ENCODE data around the gene EID2B. TPM values are rescaled to one million over a fixed set of nuclear protein-coding genes. Genes with fewer than 3 reads are reported as not detected.

The EID2B gene
- total RNA-seq, 6 donors from 2014 or later: 1.2 to 6.3 (median 2.4) TPM

DNA sequence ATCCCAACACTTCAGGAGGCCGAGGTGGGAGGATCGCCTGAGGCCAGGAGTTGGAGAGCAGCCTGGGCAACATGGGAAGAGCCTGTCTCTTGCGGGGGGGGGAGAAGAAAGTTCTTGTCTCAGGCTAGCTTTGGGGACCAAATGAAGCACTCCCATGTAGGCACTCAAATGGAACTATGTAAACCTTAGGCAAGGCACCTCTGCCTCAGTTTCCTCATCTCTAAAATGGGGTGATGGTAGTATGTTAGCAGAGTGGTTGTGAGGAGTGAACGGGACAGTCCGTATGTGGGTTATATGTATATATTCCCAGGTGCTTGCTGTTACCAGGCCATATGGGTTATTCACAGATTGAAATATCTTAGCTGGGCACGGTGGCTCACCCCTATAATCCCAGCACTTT lies 40.4 kb downstream of the EID2B start:
- Histone ChIP-seq H3K4me3 (no peak overlapping the region), H3K4me1 (no peaks in the 10 kb centered on the region), H3K36me3 (peaks cover 11 to 49% (median 36%) of the 10 kb centered on the region in 4 donors), H3K27ac (no peak overlapping the region), H3K9me3 (no peaks in the 10 kb centered on the region), H3K27me3 (peaks cover 0 to 6% (median 1%) of the 10 kb centered on the region in 4 donors)
- TF ChIP-seq POLR2AphosphoS5 (IDR thresholded peaks at IDR 0.05) (no peak), POLR2A (IDR thresholded peaks at IDR 0.05) (no peak), EP300 (IDR thresholded peaks at IDR 0.05) (no peak)
- TF ChIP-seq, protein P1, sequence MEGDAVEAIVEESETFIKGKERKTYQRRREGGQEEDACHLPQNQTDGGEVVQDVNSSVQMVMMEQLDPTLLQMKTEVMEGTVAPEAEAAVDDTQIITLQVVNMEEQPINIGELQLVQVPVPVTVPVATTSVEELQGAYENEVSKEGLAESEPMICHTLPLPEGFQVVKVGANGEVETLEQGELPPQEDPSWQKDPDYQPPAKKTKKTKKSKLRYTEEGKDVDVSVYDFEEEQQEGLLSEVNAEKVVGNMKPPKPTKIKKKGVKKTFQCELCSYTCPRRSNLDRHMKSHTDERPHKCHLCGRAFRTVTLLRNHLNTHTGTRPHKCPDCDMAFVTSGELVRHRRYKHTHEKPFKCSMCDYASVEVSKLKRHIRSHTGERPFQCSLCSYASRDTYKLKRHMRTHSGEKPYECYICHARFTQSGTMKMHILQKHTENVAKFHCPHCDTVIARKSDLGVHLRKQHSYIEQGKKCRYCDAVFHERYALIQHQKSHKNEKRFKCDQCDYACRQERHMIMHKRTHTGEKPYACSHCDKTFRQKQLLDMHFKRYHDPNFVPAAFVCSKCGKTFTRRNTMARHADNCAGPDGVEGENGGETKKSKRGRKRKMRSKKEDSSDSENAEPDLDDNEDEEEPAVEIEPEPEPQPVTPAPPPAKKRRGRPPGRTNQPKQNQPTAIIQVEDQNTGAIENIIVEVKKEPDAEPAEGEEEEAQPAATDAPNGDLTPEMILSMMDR (IDR thresholded peaks at IDR 0.05): no peak
- no peak for DNase-seq
- WGBS, 2 donors: 93 to 97% methylated on average over 6 of the region's 6 CpGs
- ATAC-seq (ENCODE audit: low FRiP score in 2 of 2): no peak

DNA sequence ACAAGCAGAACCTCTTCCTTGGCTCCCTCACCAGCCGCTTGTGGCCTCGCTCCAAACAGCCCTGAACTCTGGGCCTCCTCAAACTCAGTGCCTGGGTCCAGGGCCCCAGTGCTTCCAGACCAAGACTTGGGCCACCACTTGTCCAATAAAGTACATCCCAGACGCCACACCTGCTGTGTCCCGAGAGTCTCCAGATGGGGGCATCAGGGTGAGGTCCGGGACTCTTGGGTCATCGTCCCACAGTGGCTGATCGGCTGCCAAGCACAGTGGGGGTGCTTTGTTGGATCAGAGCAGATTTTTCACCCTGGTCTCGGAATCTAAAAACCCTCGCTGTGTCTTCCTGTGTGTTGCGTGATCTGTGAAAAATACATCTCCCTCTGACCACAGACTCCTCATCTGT lies 42.9 kb downstream of the EID2B start:
- no peak overlapping the region for H3K27ac ChIP-seq
- H3K9me3 ChIP-seq: no peaks in the 10 kb centered on the region
- no peaks in the 10 kb centered on the region for H3K27me3 ChIP-seq
- H3K36me3 ChIP-seq: peaks cover 17 to 71% (median 56%) of the 10 kb centered on the region in 4 donors
- no peaks in the 10 kb centered on the region for H3K4me1 ChIP-seq
- DNase-seq (no peak), ATAC-seq (ENCODE audit: low FRiP score in 2 of 2) (no peak)
- TF ChIP-seq, protein P1 (IDR thresholded peaks at IDR 0.05): no peak
- TF ChIP-seq EP300 (IDR thresholded peaks at IDR 0.05): no peak
- no peak for TF ChIP-seq POLR2AphosphoS5 (IDR thresholded peaks at IDR 0.05)
- no peak for TF ChIP-seq POLR2A (IDR thresholded peaks at IDR 0.05)
- WGBS, 2 donors: 85 to 88% methylated on average over 7 to 9 of the region's 10 CpGs
- no peak overlapping the region for H3K4me3 ChIP-seq

DNA sequence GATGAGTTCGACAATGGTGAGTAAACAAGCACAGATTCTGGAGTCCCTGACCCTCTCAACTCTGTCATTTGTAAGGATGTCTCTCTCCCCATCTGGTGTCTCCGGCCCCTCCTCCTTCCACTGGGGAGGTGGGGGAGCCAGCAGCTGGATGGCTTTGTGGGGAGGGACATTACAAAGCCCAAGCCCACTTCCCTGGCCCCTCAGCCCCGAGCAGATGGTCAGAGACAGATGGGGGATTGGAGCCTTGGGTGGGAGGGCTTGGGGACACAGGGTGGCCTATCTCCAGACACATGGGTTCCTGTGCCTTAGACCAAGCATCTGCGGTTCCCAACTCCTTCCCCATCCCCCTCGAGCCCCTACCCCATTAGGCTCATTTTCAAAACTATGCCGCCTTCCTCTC lies 49.5 kb downstream of the EID2B start:
- DNase-seq: no peak
- peaks cover 9 to 44% (median 30%) of the 10 kb centered on the region in 4 donors for H3K36me3 ChIP-seq
- H3K9me3 ChIP-seq: no peaks in the 10 kb centered on the region
- no peak overlapping the region for H3K27ac ChIP-seq
- no peak for ATAC-seq (ENCODE audit: low FRiP score in 2 of 2)
- TF ChIP-seq POLR2AphosphoS5 (IDR thresholded peaks at IDR 0.05) (no peak), POLR2A (IDR thresholded peaks at IDR 0.05) (no peak), EP300 (IDR thresholded peaks at IDR 0.05) (no peak)
- TF ChIP-seq, protein P1 (IDR thresholded peaks at IDR 0.05): no peak
- peaks cover 14 to 19% (median 18%) of the 10 kb centered on the region in 4 donors for H3K4me1 ChIP-seq
- H3K4me3 ChIP-seq: no peak overlapping the region
- WGBS, 2 donors: 75 to 80% methylated on average over 6 of the region's 6 CpGs
- H3K27me3 ChIP-seq: no peaks in the 10 kb centered on the region

DNA sequence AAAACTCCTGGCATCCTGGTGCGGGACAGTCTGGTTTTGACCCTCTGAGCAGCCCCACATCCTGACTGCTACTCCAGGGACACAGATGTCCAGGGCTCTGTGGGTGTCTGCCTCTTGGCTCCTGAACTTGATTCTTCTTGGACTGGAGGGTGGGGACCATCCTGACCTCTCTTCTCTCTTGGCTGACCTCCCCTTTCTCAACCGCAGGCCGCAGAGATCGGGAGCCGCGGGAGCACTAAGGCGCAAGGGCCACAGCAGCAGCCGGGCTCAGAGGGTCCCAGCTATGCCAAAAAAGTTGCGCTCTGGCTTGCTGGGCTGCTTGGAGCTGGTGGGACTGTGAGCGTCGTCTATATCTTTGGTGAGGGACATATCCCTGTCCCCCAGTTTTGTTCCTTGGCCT lies 51.0 kb downstream of the EID2B start:
- TF ChIP-seq EP300 (IDR thresholded peaks at IDR 0.05) (no peak), POLR2A (IDR thresholded peaks at IDR 0.05) (no peak)
- no peaks in the 10 kb centered on the region for H3K27me3 ChIP-seq
- H3K4me1 ChIP-seq: peaks cover 14 to 19% (median 18%) of the 10 kb centered on the region in 4 donors
- 68 to 70% methylated on average over 11 of the region's 11 CpGs for WGBS, 2 donors
- no peak overlapping the region for H3K27ac ChIP-seq
- H3K4me3 ChIP-seq: peak overlapping the region; percentile 71 to 99 (median 83)
- ATAC-seq (ENCODE audit: low FRiP score in 2 of 2): no peak
- DNase-seq: no peak
- H3K36me3 ChIP-seq: peaks cover 3 to 33% (median 19%) of the 10 kb centered on the region in 4 donors
- H3K9me3 ChIP-seq: no peaks in the 10 kb centered on the region

DNA sequence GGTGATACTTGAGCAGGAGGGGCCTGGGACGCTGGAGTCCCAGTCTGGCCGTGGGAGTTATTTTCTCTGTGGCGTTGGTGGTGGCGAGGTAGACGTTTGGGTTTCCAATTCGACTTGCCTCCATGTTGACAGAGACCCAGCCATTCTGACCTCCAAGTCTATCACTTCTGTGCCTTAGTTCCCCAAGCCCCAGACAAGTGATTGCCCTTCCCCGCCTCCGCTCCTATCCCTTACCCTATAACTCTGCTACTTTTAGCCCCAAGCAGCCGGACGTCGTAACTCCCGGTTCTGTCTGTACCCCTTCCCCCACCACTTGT lies 51.5 kb downstream of the EID2B start:
- H3K36me3 ChIP-seq: peaks cover 3 to 33% (median 17%) of the 10 kb centered on the region in 4 donors
- no peak for TF ChIP-seq POLR2A (IDR thresholded peaks at IDR 0.05)
- no peak for TF ChIP-seq EP300 (IDR thresholded peaks at IDR 0.05)
- H3K27ac ChIP-seq: peak overlapping the region; percentile 82 to 85 (median 84)
- no peak for DNase-seq
- H3K4me1 ChIP-seq: peaks cover 14 to 19% (median 18%) of the 10 kb centered on the region in 4 donors
- H3K4me3 ChIP-seq: peak overlapping the region; percentile 71 to 99 (median 83)
- no peaks in the 10 kb centered on the region for H3K27me3 ChIP-seq
- WGBS, 2 donors: 1 to 3% methylated on average over 8 to 12 of the region's 12 CpGs
- ATAC-seq (ENCODE audit: low FRiP score in 2 of 2): no peak
- no peaks in the 10 kb centered on the region for H3K9me3 ChIP-seq

Other genes starting within 250 kb of the EID2B start
- not detected for gene IFNL1, start 236.4 kb downstream of the EID2B start, total RNA-seq
- gene LRFN1, start 212.0 kb downstream of the EID2B start, total RNA-seq: 1 to 10 TPM in 5 of 6 donors, under 1 TPM in 1; 0.69 to 5.0 (median 1.8) TPM
- gene GMFG, start 196.8 kb downstream of the EID2B start, total RNA-seq: 100 to 1,000 TPM in 2 of 6 donors, 10 to 100 TPM in 4; 23.0 to 163 (median 75.3) TPM
- gene SAMD4B, start 190.4 kb downstream of the EID2B start, total RNA-seq: 100 to 1,000 TPM in 2 of 6 donors, 10 to 100 TPM in 4; 57.7 to 125 (median 79.3) TPM
- 10 to 100 TPM; 28.6 to 48.0 (median 35.4) TPM for gene PAF1, start 141.7 kb downstream of the EID2B start, total RNA-seq
- 10 to 100 TPM; 18.9 to 51.1 (median 33.7) TPM for gene MED29, start 141.5 kb downstream of the EID2B start, total RNA-seq
- 100 to 1,000 TPM; 195 to 525 (median 238) TPM for gene ZFP36, start 126.0 kb downstream of the EID2B start, total RNA-seq
- 10 to 100 TPM; 15.8 to 48.1 (median 29.0) TPM for gene PLEKHG2, start 120.2 kb downstream of the EID2B start, total RNA-seq
- gene RPS16, start 96.9 kb downstream of the EID2B start, total RNA-seq: 1,000 to 10,000 TPM in 4 of 6 donors, 100 to 1,000 TPM in 2; 634 to 2,303 (median 1,625) TPM
- gene SUPT5H, start 87.3 kb downstream of the EID2B start, total RNA-seq: 100 to 1,000 TPM in 4 of 6 donors, 10 to 100 TPM in 2; 94.9 to 183 (median 111) TPM
- 10 to 100 TPM; 47.8 to 80.9 (median 54.4) TPM for gene TIMM50, start 52.0 kb downstream of the EID2B start, total RNA-seq
- gene DLL3, start 33.9 kb downstream of the EID2B start, total RNA-seq: not detected
- gene SELENOV, start 17.7 kb downstream of the EID2B start, total RNA-seq: not detected
- 10 to 100 TPM in 5 of 6 donors, 1 to 10 TPM in 1; 9.4 to 24.2 (median 16.2) TPM for gene EID2, start 7.3 kb upstream of the EID2B start, total RNA-seq
- gene LGALS13, start 69.7 kb upstream of the EID2B start, total RNA-seq: not detected
- not detected for gene LGALS16, start 123.1 kb upstream of the EID2B start, total RNA-seq
- not detected for gene LGALS14, start 171.6 kb upstream of the EID2B start, total RNA-seq
- not detected for gene CLC, start 205.2 kb upstream of the EID2B start, total RNA-seq
- not detected for gene LEUTX, start 246.0 kb upstream of the EID2B start, total RNA-seq

Measured in upper lobe of left lung (tissue), 6 donors.